ENCODE data around the gene KCNIP4. TPM values are rescaled to one million over a fixed set of nuclear protein-coding genes. Genes with fewer than 3 reads are reported as not detected.

KCNIP4 gene
- total RNA-seq, 1 donor from 2014 or later, result 6.2 TPM

DNA sequence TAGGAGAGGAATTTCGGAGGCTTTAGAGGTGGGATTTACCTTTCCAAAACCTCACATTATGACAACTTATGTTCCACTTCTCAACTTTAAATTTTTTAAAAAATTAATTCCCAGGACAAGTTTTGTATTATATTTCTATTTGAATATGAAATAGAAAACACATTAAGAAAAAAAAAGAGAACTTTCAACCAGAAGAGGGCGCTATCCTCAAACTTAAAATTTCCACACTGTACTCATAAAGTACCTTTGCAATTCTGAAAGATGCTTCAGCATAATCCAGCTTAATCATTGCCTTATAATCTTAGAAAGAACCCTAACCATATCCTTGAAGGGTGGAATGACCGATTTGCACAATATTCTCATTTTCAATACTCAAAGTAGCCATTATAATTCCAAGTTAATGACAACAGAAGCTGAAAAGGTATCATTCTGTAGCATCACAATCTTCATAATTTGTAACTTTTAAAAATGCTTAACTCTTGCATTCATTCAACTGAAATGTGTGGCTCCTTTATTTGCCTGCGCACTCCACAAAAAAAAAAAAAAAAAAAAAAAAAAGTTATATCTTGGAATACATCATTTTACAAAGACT lies 158.0 kb downstream of the KCNIP4 start:
- Mint-ChIP-seq H3K27me3 (no peaks in the 10 kb centered on the region), H3K4me1 (ENCODE audit: unreplicated experiment) (no peaks in the 10 kb centered on the region), H3K36me3 (no peaks in the 10 kb centered on the region), H3K27ac (no peak overlapping the region), H3K9me3 (no peaks in the 10 kb centered on the region), H3K4me3 (no peak overlapping the region)
- no peak for DNase-seq (ENCODE audit: extremely low spot score, unreplicated experiment)
- TF ChIP-seq, protein P1, sequence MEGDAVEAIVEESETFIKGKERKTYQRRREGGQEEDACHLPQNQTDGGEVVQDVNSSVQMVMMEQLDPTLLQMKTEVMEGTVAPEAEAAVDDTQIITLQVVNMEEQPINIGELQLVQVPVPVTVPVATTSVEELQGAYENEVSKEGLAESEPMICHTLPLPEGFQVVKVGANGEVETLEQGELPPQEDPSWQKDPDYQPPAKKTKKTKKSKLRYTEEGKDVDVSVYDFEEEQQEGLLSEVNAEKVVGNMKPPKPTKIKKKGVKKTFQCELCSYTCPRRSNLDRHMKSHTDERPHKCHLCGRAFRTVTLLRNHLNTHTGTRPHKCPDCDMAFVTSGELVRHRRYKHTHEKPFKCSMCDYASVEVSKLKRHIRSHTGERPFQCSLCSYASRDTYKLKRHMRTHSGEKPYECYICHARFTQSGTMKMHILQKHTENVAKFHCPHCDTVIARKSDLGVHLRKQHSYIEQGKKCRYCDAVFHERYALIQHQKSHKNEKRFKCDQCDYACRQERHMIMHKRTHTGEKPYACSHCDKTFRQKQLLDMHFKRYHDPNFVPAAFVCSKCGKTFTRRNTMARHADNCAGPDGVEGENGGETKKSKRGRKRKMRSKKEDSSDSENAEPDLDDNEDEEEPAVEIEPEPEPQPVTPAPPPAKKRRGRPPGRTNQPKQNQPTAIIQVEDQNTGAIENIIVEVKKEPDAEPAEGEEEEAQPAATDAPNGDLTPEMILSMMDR (conservative IDR thresholded peaks at IDR 0.05), result peak; percentile 87

DNA sequence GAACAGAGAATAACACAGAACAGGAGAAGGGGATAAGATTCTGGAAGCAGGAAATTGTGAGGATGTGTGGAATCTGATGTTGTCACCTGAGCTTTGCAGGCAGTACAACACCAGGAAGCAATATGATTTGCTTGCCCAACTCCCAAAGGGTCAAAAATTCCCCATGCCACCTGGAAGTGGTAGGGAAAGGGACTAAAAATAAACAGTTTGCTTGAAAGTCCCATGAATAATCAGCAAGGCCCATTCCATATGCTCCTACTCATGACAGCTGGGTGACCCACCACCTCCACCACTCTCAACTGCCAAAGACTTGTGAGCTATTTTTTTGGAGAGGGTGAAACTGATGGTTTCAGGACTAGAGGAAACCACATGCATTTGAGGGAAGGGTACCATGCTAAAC lies 168.4 kb downstream of the KCNIP4 start:
- no peak overlapping the region for H3K4me3 Mint-ChIP-seq
- TF ChIP-seq, protein P1 (conservative IDR thresholded peaks at IDR 0.05), result no peak
- no peak overlapping the region for H3K27ac Mint-ChIP-seq
- H3K9me3 Mint-ChIP-seq, result peaks cover 5% of the 10 kb centered on the region
- H3K4me1 Mint-ChIP-seq (ENCODE audit: unreplicated experiment), result no peaks in the 10 kb centered on the region
- no peaks in the 10 kb centered on the region for H3K27me3 Mint-ChIP-seq
- DNase-seq (ENCODE audit: extremely low spot score, unreplicated experiment), result no peak
- no peaks in the 10 kb centered on the region for H3K36me3 Mint-ChIP-seq

DNA sequence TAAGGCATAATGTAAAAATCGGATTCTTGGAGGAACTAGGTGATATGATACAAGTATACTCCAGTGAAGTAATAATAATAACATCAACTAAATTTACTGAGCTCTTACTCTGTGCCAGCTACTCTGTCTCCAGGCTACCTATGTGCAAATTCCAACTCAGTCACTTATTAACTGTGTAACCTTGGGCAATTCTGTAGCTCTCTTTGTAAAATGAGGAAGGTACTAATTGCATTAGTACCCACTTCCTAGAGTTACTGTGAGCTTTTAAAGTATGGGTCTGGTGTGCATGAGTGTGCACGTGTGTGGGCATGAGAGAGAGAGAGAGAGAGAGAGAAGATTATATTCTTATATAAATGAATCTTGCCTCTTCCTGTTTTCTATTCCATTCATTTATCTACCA lies 169.9 kb downstream of the KCNIP4 start:
- TF ChIP-seq, protein P1 (conservative IDR thresholded peaks at IDR 0.05), result no peak
- Mint-ChIP-seq H3K27me3 (peaks cover 10% of the 10 kb centered on the region), H3K4me1 (ENCODE audit: unreplicated experiment) (no peaks in the 10 kb centered on the region), H3K27ac (no peak overlapping the region), H3K36me3 (no peaks in the 10 kb centered on the region), H3K4me3 (no peak overlapping the region), H3K9me3 (peaks cover 5% of the 10 kb centered on the region)
- DNase-seq (ENCODE audit: extremely low spot score, unreplicated experiment), result no peak

DNA sequence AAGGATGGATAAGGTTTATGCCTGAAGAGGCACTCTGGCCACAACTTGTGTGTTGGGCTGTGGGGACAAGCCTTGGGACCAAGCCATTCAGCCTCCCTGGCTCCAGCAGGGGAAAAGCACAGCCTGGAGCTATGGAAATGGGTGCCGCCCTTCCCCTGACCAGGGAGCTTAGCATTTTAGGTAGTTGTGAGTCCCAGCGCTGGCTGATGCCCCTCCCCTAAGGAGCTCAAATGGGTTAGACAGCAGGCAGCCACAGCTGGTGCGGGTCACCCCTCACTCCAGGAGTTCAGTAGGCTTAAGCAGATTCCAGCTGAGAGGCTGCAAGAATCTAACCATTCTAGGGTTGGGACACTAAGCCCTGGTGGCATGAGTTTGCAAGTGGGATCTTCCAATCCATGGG lies 172.9 kb downstream of the KCNIP4 start:
- DNase-seq (ENCODE audit: extremely low spot score, unreplicated experiment), result no peak
- Mint-ChIP-seq H3K36me3 (no peaks in the 10 kb centered on the region), H3K4me1 (ENCODE audit: unreplicated experiment) (no peaks in the 10 kb centered on the region), H3K27me3 (peaks cover 32% of the 10 kb centered on the region), H3K9me3 (peaks cover 5% of the 10 kb centered on the region), H3K27ac (no peak overlapping the region), H3K4me3 (no peak overlapping the region)
- TF ChIP-seq, protein P1 (conservative IDR thresholded peaks at IDR 0.05), result no peak

DNA sequence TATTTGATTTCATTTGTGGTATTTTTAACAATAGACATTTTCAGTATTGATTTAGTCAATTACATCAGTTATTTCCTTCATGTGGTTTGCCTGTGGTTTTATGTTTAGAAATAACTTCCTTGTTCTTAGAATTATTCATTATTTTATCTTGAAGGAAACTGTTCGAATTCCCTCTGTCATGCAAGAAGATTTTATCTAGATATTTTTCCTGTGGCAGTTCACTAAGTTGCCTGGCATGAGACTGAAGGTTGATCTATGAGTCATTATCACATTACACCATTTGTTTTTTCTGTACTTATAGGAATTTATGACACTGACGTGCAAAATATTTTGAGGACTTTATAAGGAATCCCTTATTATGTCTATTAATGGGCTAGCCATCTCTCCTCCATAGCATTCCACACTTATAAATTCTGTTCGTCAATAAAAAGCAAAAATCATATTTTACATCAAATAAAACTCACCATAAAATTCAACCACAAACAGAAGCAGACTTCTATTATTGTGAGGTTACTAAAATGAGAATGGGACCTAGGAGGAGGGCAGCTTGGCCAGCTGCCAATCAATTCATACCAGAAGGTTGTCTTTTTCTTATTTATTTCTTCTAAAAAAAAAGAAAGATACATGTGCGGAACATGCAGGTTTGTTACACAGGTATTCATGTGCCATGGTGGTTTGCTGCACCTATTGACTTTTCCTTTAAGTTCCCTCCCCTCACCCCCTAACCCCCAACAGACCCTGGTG lies 179.0 kb downstream of the KCNIP4 start:
- TF ChIP-seq, protein P1 (conservative IDR thresholded peaks at IDR 0.05), result no peak
- DNase-seq (ENCODE audit: extremely low spot score, unreplicated experiment), result no peak
- no peaks in the 10 kb centered on the region for H3K4me1 Mint-ChIP-seq (ENCODE audit: unreplicated experiment)
- H3K36me3 Mint-ChIP-seq, result no peaks in the 10 kb centered on the region
- H3K27ac Mint-ChIP-seq, result peak overlapping the region; percentile 24
- H3K4me3 Mint-ChIP-seq, result no peak overlapping the region
- no peaks in the 10 kb centered on the region for H3K9me3 Mint-ChIP-seq
- peaks cover 36% of the 10 kb centered on the region for H3K27me3 Mint-ChIP-seq
